NCI-H2227 treated with DMSO at 0.1 percent for 48 hours (cell line): ENCODE results near the gene NTM.

ENCODE experiments used
- DNase-seq: peaks from one replicate; lab custom pipeline; 2025; lab: John Stamatoyannopoulos, UW

The NTM gene

DNA sequence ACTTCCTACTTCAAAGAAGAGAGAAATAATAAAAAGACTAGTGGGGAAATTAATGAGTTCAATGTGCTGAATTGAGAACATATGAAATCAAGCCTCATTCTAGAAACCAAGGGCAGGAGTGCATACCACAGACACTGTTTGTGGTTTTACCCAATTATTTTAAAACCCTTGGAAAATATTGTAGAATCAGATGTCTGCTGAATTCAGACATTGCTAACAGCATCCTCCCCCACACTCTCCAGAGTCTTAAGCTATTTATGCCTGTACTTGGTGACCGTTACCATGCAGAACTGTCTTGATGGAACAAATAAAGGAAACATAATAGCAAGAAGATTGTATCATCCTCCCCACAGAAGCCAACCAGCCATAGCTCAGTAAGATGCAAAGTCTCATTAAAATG is 850.1 kb downstream of the NTM start:
- no peak for DNase-seq

DNA sequence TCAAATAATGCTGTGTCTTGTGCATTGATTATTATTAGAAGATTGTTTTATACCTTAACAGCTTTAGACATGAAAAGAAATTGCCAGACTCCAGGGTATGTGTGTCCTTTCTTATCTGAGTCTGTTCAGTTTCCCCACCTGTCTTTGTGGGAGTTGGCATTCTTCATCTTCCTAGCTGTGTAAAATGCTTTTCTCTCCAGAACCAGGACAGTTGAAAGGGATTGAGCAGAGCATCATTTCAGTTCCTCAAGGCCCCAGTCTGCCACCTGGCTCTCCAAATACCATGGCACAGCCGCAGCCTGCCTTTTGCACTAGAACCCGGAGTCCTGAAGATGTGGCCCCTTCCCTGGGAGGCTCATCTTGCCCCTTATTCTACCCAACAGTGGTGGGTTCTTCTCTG is 851.9 kb downstream of the NTM start:
- DNase-seq, result no peak

DNA sequence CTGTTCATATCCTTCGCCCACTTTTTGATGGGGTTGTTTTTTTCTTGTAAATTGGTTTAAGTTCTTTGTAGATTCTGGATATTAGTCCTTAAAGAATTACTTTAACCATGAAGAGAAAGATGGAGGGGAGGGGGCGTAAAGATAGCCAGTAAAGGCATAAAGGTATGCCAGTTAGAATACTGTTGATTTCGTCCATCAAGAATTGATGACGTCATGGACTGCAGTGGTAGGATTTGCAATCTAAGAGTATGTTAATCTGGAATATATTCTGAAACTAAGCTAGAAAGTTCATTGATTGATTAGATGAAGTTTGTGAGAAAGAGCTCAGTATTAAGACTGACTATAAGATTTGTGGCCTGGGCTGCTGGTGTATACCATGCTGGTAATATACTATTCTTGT is 856.1 kb downstream of the NTM start:
- DNase-seq, result no peak

DNA sequence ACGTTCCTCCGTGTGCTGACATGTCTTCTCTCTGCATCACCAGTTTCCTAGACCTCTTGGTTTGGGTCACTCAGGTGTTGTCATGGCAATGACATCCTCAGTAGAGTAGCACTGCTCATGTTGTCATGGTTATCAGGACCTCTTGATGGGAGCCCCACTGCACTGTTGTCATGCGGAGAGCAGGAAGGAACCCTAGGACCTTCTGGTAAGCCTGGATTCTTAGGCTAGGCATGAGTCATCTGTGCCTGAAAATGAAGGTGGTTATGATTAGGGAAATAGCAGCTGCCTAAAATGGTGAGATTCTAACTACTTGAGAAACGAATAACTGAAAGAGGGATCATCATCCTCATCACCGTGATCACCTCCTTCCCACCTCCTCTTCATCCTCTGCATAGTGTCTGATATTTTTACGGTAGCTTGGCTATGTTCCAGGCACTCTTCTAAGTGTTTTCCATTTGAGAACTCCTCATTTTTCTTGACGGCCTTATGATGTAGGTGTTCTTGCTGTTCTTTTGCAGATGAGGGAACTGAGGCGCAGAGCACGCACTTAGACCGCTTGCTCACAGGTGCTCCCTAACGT is 858.4 kb downstream of the NTM start:
- no peak for DNase-seq

DNA sequence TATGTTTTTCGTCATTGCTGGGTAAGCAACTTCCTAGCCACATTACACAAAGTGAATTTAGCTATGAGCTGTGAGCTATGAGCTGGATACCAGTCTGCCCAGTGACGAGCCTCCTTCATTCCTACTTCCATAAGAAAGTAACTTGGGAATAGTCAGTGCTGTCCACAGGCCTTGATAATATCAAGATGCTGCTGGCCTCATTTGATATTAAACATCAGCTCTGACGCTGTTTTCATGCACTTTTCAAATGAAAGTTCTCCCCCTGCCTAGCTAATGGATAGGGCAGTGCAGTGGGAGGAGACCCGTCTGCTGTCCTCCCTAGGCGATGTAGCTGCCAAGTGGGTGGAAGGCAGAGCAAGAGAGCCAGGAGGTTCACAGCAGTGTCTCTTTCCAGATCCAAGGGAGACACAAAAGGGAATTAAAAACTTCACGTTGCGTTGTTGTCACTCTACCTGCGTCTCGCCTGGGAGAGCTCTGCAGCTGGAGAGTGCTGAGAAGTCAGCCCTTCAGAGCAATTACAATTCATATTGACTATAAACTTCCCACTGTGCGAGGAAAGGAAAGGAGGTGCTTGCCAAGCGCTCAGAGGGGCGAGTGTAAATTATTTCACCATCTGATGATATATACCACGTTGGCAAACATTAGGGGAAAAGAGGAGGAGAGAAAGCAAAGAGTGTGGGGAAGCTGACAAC is 861.4 kb downstream of the NTM start:
- no peak for DNase-seq

DNA sequence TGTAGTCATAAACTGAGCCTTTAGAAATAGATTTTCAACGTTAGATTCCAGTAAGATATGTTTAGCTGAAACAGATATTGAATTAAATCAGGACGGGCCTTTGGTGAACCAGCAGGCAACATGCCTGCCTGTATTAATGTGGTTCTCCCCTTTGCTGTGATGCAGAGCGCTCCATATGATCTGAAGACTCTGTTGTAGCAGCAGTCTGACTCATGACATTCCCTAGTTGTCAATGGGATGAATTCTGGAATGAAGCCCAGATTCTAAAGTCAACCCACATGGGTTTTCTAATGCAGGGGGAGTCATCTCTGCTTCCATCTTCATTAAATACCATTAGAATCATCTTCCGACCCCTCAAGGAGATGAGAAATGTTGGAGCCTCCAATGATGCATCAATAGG is 864.5 kb downstream of the NTM start:
- DNase-seq, result no peak

DNA sequence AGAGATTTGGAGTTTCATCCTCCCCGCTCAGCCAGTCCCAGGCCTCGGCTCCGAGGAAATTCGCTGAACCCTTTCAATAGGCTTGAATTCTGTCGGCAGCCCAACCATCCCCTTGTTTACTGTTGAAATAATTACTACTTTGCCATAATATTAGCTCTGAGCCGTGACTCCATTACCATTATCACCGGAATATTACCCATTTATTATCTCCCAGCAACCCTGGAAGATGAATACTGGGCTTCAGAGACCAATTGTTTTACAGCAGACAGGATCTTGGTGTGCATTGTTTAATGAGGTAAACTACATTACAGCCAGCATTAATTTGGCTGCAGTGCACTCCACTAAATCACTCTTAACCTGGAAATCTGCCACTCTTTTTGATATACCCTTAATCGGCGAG is 867.4 kb downstream of the NTM start:
- peak; percentile 81 for DNase-seq

DNA sequence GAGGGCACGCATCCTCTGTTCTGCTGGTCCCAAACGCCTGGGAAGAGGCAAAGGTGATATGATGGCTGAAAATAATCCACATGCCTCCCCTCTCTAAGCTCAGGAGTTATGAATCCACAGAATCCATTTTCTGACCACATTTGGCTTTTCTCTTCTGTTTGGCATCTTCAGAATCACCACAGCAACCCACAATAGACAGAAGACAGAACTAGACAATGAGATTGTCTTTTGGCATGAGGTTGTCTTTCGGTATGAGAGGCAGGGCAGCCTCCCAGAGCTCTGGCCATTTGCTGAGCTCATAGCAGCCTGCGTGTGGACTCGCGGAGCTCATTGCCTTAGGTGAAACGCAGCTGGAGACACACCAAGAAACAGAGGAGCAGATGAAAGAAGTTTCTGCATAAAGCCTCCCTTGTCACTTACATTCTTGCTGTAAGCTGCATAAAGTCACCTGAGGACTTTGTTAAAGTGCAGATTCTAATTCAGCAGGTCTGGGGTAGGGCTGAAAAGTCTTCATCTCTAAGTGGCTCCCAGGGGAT is 868.0 kb downstream of the NTM start:
- DNase-seq, result peak; percentile 58

DNA sequence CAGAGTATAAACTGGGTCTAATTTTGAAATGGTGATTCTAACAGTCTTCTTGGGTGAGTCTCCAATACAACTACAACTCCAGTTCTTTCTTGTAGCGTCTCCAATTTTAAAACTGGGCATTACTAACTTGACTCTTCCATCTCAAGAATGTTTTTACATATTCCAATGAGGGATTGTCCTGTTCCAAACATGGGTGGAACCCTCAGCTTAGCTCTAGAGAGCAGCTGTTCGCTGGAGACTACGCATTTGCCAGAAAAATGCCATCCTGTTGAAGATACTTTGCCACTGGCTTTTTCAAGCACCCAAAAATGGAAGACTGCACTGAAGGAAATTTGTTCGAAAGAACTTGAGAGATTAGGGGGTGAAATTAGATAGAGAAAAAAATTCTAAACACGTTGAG is 870.0 kb downstream of the NTM start:
- no peak for DNase-seq

DNA sequence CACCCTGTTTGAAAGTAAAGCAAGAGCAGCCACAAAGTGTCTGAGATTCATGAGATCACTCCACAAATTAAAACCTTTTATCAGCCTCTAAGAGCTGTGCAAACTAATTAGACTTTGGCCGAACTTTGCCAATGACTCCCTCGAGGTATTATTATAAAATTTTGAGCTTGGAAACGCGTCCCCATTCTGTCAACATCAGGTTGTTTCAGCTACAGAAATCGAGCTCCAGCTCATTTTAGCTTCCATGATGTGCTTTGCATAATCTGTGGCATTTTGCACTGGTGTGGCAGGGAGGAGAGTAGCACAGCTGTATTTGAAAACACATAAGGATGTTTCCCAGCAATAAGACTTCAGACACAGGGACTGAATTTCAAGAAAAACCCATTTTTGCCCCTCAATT is 872.2 kb downstream of the NTM start:
- DNase-seq, result no peak

DNA sequence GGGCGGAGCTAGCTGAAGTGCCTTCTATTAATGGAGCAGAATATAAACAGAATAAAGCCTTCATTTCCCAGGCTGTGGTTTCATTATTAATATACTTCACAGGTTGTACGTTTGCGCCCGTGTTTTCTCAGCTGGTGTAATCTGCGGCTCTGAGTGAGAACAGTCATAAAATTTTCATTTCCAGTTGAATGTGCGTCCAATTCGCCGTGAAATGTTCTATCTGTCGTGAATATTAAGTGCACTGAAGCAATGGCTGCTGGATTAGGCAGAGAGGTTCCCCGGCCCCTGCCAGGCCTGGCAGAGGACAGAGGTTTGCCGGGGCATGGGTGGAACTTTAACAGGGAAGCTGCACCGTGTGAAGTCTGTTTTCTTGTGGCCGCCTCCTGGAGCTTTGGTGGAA is 874.4 kb downstream of the NTM start:
- DNase-seq, result no peak

DNA sequence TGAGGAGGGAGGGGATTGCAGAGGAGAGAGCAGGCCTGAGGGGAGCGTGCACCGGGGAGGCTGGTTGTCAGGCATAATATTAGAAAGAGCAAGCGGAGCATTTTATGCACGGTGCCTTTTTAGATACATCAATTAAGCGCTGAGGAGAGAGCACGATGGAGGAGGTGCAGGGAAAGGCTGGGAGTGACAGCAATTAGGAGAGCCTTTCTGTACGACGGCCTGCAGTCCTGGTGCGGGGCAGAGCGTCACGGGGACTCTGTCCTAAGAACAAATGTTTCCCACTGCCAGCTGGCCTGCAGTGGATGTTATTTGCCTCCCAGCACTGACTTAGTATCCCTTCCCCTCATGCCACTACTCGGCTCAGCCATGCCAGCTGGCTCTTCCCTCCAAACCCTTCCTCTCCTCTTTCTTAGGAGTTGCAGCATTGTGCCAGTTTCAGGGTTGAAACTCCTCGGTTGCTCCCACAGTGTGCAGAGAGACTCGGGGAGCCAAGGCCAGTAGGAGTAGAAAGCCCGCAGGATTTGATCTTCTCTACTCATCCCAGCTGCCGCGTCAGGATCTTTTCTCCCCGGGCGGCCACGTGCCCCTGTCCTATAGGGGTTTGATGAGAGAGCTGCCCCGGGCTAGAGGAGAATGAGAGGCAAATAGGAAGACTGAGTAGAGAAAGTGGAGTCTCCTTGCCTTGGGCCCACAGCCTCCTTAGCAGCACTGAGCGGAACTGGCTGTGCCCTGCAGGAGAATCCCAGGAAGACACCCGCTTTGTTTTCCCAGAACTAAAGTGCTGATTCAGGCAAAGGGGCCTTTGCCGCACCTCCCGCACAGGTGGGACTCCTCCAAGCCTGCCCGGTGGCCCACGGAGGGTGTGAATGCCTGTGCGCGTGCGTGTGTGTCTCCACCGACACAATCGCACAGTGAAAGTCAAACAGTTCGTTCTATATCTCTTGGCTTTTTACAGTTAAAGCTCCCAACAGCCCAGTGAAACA is 875.3 kb downstream of the NTM start:
- DNase-seq, result no peak

DNA sequence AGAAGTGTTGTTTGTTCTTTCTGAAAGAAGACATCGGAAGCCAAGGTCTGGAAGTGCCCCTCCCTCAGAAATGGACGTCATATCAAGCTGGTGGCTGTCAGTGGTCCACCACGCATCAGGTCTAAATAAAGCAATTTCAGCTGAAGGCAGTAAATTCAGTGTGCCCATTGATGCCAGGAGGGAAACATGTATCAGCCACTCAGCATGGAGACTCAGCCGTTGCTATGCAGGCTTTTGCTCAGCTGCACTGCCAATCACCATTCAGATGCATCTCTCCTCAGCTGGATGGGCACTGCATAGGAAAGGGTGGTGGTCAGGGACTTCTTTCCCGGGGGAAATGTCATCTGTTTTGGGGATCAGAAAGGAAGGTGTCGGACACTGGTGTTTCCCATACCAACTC is 878.2 kb downstream of the NTM start:
- DNase-seq, result peak; percentile 87

DNA sequence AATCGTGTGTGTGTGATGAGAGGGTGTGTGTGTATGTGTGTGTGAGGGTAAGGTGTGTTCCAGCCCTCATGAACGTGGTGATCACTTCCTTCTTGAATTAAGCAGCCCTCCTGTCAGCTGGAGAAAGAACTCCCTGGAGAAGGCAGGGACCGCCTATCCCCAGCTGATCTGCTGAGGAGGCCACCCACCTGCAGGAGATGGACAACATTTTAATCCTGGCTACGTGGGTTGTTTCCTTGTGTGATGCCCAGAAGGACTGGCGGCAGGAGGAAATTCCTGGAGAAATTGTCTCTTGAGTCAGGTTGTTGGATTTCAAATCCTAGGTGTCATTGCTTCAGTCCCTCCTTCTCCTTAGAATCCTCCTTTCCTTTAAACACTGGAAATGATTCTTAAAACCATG is 878.8 kb downstream of the NTM start:
- DNase-seq, result no peak

DNA sequence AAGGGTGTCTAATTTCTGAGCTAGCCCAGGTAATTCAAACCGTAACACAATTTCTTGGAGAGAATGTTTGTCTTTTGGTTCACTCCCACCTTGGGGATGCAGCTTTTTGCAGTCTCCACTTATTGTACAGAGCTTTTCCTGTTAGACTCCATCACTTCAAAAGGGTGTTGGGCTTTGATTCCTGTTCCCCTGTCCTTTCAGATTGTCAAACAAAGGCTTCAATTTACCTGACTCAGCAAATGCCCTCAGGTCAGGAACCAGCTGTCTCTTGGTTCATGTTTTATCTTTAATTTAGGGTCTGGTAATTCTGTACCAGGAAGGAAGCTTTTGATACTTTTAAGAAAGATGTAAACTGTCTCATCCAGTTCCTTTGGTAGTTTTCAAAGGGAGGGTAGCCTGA is 880.6 kb downstream of the NTM start:
- DNase-seq, result no peak

DNA sequence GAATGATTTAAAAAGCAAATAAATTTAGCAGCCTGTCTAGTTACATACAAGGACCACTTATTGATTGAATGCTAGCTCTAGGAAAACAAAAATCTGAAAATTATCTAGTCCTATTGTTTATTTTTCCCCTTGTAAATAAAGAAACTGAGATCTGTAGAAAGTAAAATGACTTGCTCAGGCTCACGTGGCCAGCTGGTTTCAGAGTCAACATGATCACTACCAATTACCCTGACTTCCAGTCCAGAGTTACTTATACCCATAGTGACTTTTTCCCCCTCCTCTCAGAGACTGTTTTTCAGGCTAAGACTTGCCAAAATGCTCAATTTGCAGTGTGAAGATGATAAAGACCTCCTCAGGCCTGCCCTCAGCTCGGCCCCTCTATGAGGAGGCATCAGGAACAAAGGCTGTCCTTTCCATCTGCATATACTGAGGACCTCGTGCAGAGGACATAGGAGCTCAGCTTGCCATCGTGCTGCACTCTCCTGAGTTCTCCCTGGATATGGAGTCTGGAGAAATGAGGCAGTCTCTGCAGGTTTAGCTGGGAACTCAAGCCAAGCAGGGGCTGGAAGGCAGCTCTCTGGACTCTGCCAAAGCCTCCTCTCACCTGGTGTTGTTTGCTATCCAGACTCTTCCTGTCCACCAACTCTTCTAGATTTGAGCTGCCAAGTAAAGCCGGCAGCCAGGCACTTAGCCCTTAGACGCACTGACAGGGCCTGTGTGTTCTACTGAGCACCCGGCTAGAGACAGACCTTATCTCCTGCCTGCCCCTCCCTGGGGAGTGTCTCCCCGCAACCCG is 883.3 kb downstream of the NTM start:
- no peak for DNase-seq

DNA sequence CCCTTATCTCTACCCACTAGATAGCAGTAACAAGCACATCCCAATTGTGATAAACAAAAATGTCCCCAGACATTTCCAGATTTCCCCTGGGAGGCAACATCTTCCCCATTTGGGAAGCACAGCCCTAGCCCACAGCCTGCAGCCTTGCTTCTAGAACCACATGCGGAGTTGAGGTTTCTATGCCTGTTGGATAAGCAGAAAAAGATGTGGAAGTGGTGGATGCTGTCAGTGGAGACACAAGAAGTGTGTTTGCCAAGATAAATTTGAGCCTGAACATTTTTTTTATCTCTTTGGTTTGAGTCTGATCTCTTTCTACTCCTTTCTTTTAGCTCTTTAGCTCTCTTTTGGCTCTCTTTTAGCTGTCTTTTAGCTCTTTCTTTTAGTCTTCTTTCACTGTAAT is 884.5 kb downstream of the NTM start:
- no peak for DNase-seq

DNA sequence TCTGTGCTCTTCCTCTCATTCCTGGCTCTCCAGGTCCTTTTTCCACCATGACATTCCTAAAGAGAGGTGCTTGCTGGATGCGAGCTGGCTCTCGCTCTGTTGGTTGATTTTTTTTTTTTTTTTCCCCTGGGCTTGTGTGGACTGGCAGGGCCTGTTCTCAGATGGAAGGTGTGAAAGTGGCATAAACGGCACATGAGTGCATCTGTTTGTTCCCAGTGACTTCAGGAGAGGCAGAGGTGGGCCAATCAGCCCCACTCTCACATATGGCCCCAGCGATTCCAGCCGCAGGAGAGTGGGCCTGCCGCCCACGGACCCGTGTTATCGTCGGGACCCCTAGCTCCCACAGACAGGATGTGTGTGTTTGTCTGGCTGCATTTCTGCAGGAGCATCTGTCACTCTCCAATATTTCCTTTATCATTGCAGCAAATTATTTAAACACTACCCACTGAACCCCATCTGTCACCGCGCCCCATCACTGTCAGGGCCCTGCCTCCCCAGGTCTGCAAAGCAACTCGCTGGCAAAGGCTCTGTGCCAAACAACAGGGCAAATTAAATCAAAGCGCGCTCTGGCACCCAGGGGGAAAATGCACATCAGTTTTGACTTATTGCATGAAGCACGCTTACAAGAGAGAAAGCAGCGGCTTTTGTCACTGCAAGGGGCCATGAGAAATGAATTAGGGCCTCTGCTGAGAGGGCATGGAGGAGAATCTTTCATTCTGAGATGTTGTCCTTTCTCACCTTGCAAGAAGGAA is 886.3 kb downstream of the NTM start:
- DNase-seq, result no peak

DNA sequence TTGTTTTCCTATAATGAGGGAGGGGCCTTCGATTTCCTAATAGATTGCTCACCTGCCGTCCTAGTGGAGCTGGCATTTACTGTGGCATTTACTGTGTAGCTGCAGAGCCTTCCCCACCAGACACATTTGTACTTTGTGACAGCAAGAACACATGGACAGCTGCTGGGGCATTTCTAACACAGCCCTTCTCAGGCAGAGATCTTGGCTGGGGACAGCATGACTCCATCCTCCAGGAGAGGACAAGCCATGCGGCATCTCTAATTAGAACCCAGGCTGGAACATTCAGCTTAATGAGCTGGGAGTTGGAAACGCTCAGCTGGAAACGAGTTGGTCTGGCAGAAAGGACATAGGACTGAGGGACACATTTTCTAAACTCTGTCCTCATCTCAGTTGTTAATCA is 887.5 kb downstream of the NTM start:
- no peak for DNase-seq

DNA sequence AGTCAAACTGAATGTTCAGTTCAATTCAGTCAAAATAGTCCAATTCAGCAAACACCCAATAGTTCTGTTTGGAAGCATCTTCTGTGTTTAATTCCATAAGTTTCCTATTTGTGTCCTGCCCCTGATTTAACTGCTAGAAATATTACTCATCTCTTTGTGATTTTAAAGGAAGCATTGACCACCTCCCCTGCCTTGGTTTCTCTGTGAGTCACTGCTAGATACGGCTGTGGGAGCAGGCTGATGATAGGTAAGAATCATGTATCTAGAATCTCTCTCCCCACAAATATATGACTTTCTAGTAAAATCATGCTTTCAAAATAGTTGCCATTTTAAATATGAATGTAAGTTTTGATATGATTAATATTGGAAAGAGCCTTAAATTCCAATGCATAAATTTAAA is 888.5 kb downstream of the NTM start:
- DNase-seq, result no peak

DNA sequence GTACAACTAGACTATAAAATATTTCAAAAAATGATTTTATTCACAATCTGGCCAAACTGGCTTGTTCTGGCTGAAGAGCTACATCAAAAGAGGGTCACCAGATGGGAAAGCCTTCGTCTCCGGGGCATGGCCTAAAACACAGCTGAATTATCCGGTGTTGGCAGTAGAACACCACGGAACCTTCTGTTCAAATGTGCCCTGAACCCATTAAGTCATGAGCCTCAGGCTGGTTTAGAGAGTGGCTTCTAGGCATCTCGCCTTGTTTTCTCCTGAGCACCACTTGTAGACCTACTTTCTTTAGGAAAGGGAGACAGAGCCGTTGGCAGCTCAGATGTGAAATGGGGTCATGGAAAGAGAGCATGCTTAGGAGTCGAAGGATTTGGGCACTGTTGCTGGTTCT is 890.2 kb downstream of the NTM start:
- DNase-seq, result no peak
